ENCODE measurements around the gene EXOC3L4. TPM values are rescaled to one million over a fixed set of nuclear protein-coding genes. Genes with fewer than 3 reads are reported as not detected.

The EXOC3L4 gene
- total and polyA plus RNA-seq, 10 donors: 2.0 to 39.2 (median 12.6) TPM

DNA sequence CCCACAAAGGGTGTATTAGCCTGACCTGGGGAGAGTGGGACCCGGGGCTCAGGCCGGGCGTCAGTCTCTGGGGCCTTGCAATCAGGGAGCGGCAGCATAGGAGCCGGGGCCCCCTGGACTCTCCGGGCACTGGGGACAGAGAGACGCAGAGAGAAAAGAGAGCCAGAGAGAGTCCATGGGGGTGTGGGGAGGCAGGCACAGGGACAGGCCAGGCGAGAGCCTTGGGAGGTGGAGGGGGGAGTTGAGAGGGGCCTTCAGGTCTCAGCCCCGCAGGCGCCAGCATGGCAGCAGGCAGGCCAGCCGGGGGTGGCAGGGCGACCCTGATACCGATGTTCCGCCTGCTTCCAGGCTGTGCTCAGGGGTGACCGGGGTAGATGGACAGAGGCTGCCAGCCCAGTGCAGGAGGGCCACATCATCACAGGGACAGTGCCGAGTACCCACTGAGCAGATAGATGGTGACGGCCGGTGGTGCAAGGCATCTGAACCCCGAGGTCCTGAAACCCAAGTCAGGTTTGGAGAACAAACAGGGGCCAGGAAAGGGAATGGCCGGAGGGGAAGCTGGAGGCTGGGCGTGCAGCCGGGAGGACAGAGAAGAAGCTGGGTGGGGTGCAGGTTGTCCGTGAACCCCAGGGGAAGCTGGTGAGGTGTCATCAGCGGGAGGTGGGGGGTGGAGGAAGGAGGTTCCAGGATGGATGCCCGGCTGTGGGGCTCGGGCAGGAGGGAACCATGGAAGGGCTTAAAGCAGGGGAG lies 2.9 kb downstream of the EXOC3L4 start:
- Histone ChIP-seq H3K27ac (peak overlapping the region in 6 of 8 donors; percentile 18 to 49 (median 30)), H3K4me3 (peak overlapping the region in 1 of 8 donors; percentile 15), H3K4me1 (peaks cover 0 to 73% (median 56%) of the 10 kb centered on the region in 6 donors), H3K27me3 (replicated peaks in 1 of 7) (peaks cover 0 to 13% (median 10%) of the 10 kb centered on the region in 7 donors), H3K9me3 (no peaks in the 10 kb centered on the region), H3K36me3 (no peaks in the 10 kb centered on the region)
- TF ChIP-seq POLR2AphosphoS5 (IDR thresholded peaks at IDR 0.05): no peak
- TF ChIP-seq CTCF (IDR thresholded peaks at IDR 0.05 in 8 of 11, conservative IDR thresholded peaks at IDR 0.05 in 3 of 11): no peak
- no peak for TF ChIP-seq POLR2A (IDR thresholded peaks at IDR 0.05)
- 71 to 85% (median 78%) methylated on average over 25 to 26 of the region's 26 CpGs for WGBS, 5 donors
- intact Hi-C loops (cut with DNase I; ENCODE audit: low total_unique reads): loop anchor here (10.0 kb wide), 1 partner anchor 403 kb away; no protein-coding TSS in a partner anchor
- no peak for DNase-seq

- Histone ChIP-seq H3K36me3 (no peaks in the 10 kb centered on the region), H3K9me3 (no peaks in the 10 kb centered on the region), H3K27ac (peak overlapping the region in 4 of 8 donors; percentile 5 to 49 (median 30)), H3K27me3 (replicated peaks in 1 of 7) (peaks cover 0 to 22% (median 18%) of the 10 kb centered on the region in 7 donors), H3K4me3 (peak overlapping the region in 1 of 8 donors; percentile 15), H3K4me1 (peaks cover 0 to 82% (median 64%) of the 10 kb centered on the region in 6 donors)
- intact Hi-C loops (cut with DNase I; ENCODE audit: low total_unique reads): loop anchor here (10.0 kb wide), 1 partner anchor 403 kb away; no protein-coding TSS in a partner anchor
- WGBS, 5 donors: 69 to 75% (median 69%) methylated on average over 22 to 31 of the region's 31 CpGs
- no peak for TF ChIP-seq CTCF (IDR thresholded peaks at IDR 0.05 in 8 of 11, conservative IDR thresholded peaks at IDR 0.05 in 3 of 11)
- no peak for TF ChIP-seq POLR2A (IDR thresholded peaks at IDR 0.05)
- no peak for TF ChIP-seq POLR2AphosphoS5 (IDR thresholded peaks at IDR 0.05)
- no peak for DNase-seq
Measured at GRCh38 chr14:103097994-103098957, 3.8 kb downstream of the EXOC3L4 start.

DNA sequence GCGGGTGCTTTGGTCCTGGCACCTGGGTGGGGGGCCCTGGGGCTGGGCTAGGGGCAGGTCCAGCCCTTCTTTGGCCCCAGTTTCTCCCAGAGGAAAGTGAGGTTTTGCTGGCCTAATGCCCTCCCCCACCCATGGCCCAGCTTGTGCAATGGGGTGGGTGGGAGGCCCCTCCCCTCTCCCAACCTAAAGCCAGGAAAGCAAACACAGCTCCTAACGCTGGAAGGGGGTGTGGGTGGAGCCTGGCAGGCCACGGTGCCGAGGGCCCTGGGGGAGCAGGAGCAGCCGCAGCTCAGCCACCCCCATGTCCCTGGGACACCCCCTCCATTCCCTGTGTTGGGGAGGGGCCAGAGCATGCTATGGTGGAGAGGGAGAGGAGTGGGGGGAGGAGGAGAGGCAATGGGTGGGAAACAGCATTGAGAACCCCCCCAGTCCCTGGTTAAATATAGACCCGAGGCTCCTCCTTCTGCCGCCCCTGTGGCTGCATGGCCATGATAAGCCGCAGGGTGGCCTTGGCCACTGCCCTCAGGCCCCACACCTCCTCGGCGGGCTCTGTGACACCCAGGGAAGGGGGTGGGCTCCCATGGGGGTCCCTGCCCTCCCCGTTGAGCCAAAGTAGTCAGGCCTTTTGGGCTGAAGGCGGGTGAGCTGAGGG lies 4.7 kb downstream of the EXOC3L4 start:
- Histone ChIP-seq H3K4me1 (peaks cover 5 to 88% (median 69%) of the 10 kb centered on the region in 6 donors), H3K9me3 (no peaks in the 10 kb centered on the region), H3K27ac (peak overlapping the region in 2 of 8 donors; percentile 33 to 49), H3K36me3 (no peaks in the 10 kb centered on the region), H3K27me3 (replicated peaks in 1 of 7) (peaks cover 1 to 31% (median 26%) of the 10 kb centered on the region in 7 donors), H3K4me3 (no peak overlapping the region)
- WGBS, 5 donors: 46 to 63% (median 54%) methylated on average over 4 to 12 of the region's 12 CpGs
- TF ChIP-seq POLR2A (IDR thresholded peaks at IDR 0.05): no peak
- peak in 1 of 11 experiments; percentile 7 for TF ChIP-seq CTCF (IDR thresholded peaks at IDR 0.05 in 8 of 11, conservative IDR thresholded peaks at IDR 0.05 in 3 of 11)
- no peak for DNase-seq
- intact Hi-C loops (cut with DNase I; ENCODE audit: low total_unique reads): loop anchor here (10.0 kb wide), 1 partner anchor 404 kb away; no protein-coding TSS in a partner anchor
